Endometrium (tissue), 2 donors: ENCODE data around the gene RC3H1.
"Not testable (repeated sequence)": the region's sequence is repeated elsewhere in the genome, so short reads cannot be mapped to it uniquely, and the experiment has no call there.

Source experiments
- FAIRE-seq: peaks from 2 replicates; lab custom pipeline; 2012; peaks lifted over from hg19 to GRCh38; lab: Jason Lieb, UNC
- donor health status: control.
- donor health status: control.

The RC3H1 gene

DNA sequence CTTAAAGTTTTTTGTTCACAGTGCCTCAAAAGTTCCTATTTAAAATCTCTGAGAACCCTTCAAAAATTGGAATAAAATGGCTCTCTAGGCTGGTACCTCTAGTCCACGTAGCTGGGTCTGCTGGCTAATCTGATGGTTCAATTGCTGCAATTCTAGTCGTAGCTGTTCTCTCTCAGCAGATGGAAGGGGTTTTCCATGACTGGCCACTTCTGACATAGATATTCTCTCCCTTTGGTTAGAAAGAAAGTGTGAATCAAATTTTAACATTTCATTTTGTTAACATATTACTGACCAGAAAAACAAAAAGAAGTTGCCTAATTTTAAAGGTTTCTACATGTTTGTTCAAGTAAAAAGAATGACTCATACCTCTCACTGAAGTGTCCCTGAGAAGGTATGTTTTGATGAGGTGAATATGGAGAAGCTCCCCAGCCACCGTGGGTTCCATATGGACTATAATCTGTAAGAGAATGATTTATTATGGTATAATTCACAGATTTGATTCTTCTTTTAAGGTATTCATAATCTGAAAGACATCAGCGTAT is 75.7 kb downstream of the RC3H1 start:
- no peak for FAIRE-seq

DNA sequence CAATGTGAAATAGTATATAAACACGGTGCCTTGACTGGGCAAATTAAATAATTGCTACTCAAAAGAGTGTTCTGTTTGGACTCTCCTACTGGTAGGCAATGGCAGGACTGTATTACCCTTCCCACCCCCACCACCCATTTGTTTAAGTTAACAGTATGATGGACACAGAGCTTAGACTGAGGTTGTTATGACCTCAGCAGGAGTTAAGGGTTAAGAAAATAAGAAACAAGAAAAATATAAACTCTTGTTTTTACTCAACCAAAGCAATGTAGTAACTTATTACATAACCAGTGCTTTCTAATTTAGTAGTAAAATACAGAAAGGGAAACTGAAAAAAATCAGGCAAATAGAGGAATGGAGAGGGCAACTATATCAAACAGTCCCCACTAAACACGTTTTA is 85.1 kb downstream of the RC3H1 start:
- FAIRE-seq, result no peak

DNA sequence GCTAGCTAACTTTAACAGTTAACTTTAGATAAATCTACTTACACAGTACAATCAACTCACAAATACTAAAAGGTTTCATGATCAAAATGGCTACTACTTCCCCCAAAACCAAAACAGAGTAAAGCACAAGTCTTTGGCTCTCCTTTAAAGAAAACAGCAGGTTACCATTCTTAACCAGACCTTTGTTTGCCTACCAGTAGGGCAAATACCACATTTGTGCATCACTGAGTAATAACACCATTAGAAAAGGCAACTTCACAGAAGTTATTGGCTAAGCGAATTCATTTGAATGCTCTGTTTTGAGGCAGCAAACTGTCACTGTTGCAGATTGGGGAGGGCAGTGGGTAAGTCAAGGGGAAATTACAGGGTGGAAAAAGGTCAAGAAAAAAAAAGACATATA is 87.7 kb downstream of the RC3H1 start:
- no peak for FAIRE-seq

DNA sequence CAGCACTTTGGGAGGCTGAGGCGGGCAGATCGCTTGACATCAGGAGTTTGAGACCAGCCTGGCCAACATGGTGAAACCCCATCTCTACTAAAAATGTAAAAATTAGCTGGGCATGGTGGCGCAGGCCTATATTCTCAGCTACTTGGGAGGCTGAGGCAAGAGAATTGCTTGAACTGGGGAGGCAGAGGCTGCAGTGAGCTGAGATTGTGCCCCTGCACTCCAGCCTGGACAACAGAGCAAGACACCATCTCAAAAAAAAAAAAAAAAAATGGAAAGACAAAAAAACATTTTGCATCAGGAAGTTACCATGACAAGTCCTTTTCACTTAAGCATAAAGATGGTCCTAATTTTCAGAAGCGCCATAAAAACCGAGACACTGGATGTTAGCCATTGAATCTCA is 91.6 kb downstream of the RC3H1 start:
- FAIRE-seq, result not testable (repeated sequence)

DNA sequence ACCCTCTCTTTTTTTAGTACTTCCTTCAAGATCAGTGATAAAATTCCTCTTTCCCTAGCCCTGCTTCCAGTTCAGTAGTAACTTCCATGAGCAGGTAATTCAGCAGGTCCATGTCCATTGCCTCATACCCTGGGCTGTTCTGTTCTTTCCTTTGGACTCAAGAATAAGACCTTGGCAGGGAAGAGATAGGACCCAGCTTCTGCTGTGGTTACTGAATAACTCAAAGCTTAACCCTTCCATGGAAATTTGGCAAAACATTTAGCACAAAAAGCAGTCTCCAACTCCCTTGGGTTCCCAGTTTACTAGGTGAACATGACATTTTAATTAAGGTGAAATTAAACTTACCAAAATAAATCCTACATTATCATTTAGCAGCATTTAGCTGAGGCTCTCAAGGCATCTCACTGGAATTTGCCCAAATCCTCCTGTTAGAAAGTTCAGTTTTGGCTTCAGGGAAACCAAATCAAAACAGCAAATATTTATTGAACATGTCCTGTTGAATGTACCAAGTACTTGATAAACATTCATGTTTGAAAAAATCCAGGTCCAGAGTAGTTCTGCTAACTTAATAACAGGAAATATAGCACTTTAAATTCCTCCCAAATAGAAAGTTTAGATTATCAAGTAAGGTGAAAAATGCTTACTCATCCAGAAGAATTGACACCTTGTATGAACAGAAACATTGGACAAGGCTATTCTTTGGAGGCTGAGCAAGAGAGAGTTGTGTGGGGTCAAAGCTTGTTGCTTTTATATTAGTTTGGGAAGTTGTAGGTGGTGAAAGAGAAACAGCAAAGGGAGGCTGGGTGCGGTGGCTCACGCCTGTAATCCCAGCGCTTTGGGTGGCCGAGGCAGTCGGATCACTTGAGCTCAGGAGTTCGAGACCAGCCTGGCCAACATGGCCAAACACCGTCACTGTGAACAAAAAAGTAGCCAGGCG is 96.6 kb downstream of the RC3H1 start:
- FAIRE-seq, result no peak

DNA sequence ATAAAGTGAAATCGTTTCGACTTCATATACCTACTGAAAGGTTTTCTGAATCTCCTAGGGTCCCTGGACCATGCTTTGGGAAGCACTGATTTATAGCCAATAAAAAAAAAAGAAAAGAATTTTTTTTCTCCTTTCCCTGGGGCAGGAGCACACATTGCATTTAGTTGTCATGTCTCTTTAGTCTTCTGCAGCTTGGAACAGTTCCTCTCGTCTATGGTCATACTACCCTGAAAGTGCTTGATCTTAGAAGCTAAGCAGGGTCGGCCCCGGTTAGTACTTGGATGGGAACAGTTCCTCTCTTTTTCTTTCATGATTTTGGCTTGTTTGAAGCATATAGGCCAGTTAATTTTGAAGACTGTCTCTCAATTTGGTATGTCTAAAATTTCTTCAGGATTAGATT is 101.3 kb downstream of the RC3H1 start:
- FAIRE-seq, result no peak

DNA sequence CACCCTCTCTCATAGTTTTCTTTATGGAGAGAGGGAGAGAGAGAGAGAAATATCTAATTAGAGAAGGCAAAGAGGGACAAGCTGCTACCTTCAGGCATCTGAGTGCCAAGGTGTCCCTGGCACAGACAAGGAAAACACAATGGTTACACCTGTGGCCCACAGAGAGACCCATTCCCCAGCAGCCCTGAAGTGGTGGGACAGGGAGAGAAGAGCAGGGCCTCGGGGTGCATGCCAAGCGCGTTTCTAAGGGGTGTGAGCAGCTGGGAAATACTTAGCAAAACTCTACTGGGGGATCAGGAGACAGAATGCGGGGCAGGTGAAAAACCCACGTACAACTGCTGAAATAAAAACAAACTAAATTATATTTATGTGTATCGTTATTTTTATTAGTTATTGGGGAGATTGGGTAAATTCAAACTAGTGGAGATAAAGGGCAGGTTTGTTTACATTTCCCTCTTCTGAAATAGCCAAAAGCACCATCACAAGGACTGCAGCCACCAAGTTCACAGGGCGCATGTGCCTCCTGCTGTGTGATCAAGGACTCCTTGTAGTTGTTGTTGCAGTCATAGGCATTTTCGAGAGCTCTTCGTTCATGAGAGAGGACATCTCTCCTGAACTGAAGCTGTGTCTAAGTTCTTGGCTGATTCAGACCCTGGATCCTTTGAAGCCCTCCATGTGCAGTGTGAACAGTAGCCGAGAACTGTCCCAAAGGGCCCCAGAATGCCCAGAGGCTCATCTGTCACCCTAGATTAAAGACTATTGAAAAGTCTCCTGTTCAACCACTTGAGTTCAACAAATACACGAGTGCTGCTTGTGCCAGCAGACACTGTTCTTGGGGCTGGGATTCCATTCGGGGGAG is 104.3 kb downstream of the RC3H1 start:
- no peak for FAIRE-seq

DNA sequence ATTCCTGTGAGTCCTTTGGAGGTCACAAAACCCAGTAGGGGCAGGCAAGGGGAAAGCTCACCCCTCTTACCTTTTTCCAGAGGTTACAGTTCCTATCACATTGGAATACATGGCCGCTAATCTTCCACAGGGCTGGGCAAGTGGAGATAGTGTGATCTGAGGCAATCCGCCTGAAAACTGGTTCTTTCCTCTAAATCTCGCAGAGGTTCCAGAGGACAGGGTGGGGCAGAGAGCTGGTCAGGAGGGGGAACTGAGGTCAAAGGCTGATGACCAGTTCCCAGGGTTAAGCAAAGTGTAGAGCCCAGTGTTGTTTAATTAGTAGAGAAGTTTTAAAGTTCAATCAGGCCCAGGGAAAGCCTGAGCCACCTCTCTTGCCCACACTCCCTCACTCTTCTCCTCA is 105.0 kb downstream of the RC3H1 start, which contains the start of gene SERPINC1:
TSS of gene SERPINC1 (minus strand) at position 179 of the 400 bp plus-strand sequence. CDS start at position 111, 68 bp downstream.
- no peak for FAIRE-seq

DNA sequence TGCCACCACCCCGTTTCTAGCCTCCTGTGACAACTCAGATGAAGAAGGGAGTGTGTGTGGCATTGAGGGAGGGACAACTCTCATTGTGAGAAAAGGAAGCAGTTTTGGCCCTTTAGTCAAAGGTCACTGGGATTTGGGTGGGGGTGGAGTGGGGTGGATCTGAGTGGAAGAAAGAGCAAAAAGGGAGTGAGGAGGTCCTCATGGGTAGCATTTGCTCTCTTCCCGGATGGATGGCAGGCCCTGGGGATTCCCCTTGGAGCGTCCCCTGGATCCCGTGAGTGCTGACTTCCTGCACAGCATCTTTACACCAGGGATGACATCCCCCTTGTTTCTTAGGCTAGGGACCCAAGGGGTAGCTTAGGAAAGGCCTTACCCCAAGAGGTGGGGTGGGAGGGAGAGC is 105.5 kb downstream of the RC3H1 start:
- no peak for FAIRE-seq

DNA sequence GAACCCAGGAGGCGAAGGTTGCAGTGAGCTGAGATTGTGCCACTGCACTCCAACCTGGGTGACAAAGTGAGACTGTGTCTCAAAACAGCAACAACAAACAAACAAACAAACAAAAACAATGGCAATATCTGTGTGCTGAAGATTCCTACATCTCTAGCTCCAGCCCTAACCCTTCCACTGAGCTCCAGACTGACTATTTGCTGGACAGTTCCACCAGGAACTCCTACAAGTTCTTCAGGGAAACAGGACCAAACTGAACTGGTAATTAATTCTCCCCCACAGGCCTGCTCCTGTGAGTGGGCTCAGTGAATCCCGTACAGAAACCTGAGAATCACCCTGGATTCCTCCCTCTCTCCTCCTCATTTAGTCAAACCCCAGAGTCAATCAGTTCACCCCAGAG is 106.6 kb downstream of the RC3H1 start:
- FAIRE-seq, result no peak

DNA sequence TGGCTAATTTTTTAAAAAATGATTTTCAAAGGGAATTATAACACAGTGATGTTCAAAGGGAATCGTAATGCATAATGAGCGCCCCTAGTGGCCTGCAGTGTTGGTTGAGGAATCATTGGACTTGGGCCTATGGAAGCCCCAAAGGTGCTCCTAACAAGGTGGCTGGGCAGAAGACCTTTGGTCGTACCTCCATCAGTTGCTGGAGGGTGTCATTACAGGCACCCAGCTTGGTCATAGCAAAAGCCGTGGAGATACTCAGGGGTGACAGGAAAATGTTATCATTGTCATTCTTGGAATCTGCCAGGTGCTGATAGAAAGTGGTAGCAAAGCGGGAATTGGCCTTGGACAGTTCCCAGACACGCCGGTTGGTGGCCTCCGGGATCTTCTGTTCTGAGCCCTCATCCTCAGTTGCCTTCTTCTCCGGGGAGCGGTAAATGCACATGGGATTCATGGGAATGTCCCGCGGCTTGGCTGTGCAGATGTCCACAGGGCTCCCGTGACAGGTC is 107.7 kb downstream of the RC3H1 start:
- no peak for FAIRE-seq

DNA sequence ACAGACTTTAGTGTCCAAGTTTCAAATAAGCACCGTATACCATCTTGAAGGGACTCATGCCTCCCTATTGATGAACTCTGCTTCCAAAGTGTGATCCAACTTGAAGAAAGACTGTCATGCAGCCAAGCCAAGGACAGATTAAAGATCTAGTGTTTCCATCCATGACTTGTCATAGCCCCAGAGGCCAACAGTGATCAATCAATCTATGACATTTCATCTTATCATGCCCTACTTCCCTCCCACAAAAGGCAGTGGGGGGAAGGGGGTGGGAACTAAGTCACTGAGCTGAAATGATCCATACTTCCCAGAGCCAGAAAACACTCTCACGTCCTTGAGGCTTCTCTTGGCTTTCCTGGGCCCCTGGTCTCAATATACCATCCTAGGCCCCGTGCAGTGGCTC is 109.0 kb downstream of the RC3H1 start:
- FAIRE-seq, result no peak

DNA sequence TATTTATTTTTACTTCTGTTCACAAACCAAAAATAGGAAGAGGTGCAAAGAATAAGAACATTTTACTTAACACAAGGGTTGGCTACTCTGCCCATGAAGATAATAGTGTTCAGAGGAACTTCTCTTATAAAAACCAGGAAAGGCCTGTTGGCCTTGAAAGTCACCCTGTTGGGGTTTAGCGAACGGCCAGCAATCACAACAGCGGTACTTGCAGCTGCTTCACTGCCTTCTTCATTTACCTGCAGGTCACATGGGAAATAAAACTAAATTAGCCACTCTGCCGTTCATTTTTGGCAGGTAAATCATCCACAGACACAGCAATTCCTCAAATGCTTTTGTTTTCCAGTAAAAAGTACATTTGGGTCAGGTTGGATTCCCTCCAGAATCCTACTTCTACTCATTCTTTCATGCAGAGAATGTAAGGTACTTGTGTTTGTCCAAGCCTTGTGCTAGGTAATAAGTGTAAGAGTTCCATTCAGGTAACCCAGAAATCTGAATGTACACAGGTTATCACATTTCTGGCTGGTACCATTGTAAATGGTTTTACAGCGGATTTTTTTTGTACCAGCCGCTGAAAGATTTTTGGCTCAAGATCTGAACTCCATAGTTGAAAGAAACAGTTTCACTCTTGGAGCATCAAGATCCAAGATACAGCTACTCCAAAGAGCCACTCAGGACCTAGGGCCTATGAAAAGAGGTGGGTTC is 118.2 kb downstream of the RC3H1 start:
- no peak for FAIRE-seq

DNA sequence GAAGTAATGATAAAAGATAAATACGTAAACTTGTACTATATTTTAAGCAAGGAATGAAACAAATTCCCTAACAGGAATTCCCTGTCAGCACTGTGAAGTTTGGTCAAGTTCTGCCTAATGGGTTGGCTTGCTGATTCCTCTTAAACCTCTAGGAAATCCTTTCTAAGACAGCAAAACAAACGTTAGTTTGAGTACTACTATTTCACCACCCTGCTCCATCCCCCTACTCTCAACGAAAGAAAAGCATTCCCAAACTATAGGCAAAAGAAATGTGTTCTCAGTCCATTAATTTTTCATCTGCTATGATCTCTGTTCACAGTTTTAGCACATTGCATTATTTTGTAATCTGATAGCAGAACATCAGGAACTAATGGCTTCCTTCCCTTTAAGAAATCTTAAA is 121.2 kb downstream of the RC3H1 start:
- FAIRE-seq, result no peak

DNA sequence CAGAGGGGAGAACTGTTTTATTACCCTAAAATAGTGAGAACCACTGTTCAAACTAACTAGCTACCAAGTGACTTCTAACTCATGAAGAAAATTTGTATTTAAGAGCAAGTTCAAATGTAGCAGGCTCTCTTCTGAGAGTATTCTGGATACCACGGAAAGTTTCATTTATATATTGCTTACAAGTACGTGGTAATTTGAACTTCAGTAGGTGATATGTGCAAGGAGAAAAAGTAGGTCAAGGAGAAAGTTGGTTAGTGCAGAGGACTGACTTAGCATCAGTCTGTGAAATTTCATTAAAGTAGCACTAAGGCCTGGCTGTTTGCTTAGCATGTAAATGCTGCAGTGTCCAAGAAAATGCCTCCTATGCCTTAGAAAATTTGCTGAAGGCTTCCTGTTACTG is 121.7 kb downstream of the RC3H1 start:
- FAIRE-seq, result no peak

DNA sequence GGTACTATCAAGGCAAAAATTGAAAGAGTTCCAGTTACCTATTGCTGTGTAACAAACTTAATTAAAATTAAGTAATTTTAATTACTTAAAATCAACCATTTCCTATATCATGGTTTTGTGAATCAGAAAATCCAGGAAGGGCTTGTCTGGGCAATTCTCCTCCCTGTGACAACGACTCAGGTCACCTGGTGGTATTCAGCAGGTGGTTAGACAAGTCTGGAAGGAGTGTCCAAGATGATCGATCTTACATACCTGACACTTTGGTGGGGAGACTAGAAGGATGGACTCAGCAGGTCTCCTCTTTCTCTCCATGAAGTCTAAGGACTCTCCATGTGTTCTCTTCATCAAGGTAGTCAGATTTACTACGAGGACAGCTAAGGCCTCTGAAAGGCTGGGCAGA is 128.0 kb downstream of the RC3H1 start:
- FAIRE-seq, result no peak

DNA sequence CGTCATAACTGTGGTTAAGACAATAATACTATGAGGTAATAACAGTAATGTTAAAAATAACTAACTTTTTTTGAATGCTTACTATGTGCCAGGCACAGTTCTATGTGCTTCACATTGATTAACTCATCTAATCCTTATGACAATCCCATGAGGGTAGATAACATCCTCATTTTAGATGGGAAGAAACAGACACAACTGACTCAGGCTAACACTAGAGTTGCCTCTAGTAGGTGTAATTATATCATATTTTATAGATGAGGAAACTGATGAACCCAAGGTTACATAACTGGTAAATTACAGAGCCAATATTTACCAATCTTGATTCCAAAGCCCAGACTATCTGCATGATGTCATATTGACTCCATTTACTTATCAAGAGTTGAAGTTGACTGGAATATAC is 128.5 kb downstream of the RC3H1 start:
- no peak for FAIRE-seq

DNA sequence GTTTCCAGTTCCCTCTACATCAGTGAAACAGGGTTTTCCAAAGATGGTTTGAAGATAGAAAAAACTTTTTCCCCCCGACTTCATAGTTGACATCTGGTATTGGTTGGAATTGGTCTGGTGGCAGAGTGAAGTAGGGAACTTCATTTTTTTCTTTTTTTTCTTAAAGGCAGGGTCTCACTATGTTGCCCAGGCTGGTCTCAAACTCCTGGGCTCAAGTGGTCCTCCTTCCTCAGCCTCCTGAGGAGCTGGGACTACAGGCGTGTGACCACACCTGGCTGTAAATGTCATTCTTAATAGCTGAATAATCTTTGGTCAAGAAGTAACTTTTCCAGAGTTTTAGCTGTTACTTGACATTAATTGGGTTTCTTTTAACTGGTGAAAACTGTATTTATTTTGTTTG is 132.3 kb downstream of the RC3H1 start:
- no peak for FAIRE-seq

DNA sequence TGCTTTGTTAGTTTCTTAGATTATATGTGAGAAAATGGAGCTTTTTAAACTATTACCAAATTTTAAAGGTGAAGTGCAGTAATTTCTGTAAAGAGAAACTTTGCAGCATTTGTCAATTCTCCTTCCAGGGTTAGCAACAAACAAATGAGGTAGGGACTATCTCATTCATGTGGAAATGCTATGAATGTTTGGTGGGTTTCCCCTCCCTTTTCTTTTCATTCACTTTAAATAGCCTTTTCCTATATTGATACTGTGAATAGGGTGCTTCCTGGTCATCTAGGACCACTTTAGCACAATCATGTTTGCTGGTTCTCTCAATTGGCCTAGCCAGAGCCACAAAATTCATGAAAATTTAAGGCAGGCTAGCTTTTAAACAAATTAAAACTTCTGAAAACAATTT is 133.4 kb downstream of the RC3H1 start:
- no peak for FAIRE-seq

DNA sequence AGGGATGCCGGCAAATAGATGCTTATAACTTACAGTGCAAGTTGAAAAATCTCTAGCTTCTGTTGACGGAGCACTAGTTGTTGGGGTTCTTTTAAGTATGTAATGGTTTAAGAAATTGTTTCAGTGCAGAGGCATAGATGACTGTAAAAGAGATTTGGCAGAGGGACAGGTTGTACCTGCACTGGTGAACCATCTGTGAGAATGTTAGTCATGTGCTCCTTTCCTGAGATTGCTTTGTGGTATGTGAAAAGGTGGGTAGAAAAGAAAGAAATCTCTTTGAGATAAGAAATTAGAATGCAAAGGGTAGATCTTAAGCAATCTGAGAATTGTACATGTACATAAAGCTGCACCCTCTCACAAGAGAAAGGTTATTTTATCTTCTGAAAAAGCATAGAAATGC is 134.5 kb downstream of the RC3H1 start:
- FAIRE-seq, result no peak

DNA sequence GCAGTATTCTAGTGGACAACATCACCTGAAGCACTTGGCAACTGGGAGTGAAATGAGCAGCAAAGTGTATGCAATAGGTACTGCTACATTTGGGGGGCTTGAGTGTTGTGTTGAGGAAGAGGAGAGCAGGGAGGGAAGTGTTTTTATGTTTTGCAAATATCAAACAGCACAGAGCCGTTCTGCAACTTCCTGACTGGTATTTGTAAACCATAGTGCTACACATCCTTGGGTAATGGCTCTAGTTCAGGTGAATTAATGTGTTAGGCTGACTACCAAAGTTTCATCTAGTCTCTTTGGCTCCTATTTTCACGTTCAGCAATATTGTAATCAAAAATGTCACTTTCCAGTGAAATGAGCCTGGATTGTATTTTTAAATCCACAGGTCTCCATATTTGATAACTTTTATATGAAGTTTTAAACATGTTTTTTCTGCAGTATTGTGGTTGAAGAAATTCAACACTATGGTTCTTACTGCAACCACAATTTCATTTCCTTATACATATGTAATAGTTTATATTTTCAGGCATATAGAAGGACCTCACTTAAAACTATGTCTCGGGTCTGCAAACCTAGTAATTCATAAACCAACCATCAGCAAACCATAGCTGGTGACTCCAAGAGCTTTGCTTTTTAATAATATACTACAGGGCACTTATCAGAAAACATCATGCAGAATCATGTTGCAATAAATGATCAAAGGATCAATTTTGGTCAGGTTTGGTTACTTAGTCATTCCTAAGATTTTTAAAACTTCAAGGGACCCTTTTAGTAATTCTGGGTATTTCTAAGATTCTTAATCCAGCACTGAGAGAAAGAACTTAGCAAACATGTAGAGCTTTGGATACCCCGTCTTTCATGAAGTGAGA is 135.2 kb downstream of the RC3H1 start:
- no peak for FAIRE-seq
